NT2/D1 (cell line): ENCODE results near the gene IDH2.

ENCODE experiments used
- SUZ12 ChIP-seq: IDR thresholded peaks from 2 replicates; pipeline ENCODE4 v1.6.1; 2011; ENCODE audit not compliant: insufficient read length, insufficient read depth; ENCODE audit errors: extremely low read depth
- YY1 ChIP-seq: IDR thresholded peaks from 2 replicates; pipeline ENCODE4 v1.6.1; 2011; ENCODE audit not compliant: insufficient read length, insufficient read depth
- ZNF274 ChIP-seq: IDR thresholded peaks from 2 replicates; pipeline ENCODE4 v1.6.1; 2011; ENCODE audit warnings: mild to moderate bottlenecking, low read depth, low read length

DNA sequence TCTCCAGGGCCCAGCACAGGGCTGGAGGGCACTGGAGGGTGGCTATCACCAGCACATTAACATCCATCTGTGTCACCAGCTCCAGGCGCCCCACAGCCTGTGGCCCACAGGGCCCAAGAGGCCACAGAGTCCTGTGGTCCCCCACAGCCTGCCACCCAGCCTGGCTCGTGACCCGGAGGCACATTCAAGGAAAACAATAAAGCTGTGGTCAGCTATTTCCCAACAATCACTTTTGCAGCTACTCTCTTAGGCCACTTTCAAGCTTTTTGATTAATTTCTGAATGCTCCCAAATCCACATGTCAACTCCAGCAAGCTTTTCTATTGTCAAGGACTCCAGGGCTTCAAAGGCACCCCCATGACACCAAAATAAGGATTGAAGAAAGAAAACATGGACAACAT, 16.7 kb downstream of the IDH2 start:
- TF ChIP-seq YY1 (no peak), ZNF274 (no peak), SUZ12 (no peak)
